ENCODE results near the gene YWHAH.

Gene YWHAH

GRCh38 chr22:31906569-31906968 lies 37.8 kb upstream of the YWHAH start:
- Histone ChIP-seq H3K27me3 (ENCODE audit: control insufficient read depth, insufficient read depth, low read length) (no peaks in the 10 kb centered on the region), H3K4me3 (ENCODE audit: low read depth, low read length) (no peak overlapping the region), H3K4me1 (ENCODE audit: control insufficient read depth, insufficient read depth, low read length) (no peaks in the 10 kb centered on the region), H3K9me3 (ENCODE audit: control insufficient read depth, insufficient read depth, low read length) (no peaks in the 10 kb centered on the region), H3K9ac (ENCODE audit: low read depth, low read length) (no peak overlapping the region), H3K36me3 (ENCODE audit: control insufficient read depth, insufficient read depth, low read length) (peaks cover 18% of the 10 kb centered on the region), H3K27ac (ENCODE audit: low read depth, low read length) (no peak overlapping the region)

- no peaks in the 10 kb centered on the region for H3K9me3 ChIP-seq (ENCODE audit: control insufficient read depth, insufficient read depth, low read length)
- peaks cover 12% of the 10 kb centered on the region for H3K36me3 ChIP-seq (ENCODE audit: control insufficient read depth, insufficient read depth, low read length)
- H3K27me3 ChIP-seq (ENCODE audit: control insufficient read depth, insufficient read depth, low read length), result no peaks in the 10 kb centered on the region
These were observed 34.4 kb upstream of the YWHAH start for GRCh38 chr22:31909977-31910376.

GRCh38 chr22:31911565-31912406 lies 32.5 kb upstream of the YWHAH start:
- Histone ChIP-seq H3K9me3 (ENCODE audit: control insufficient read depth, insufficient read depth, low read length) (no peaks in the 10 kb centered on the region), H3K27ac (ENCODE audit: low read depth, low read length) (no peak overlapping the region), H3K9ac (ENCODE audit: low read depth, low read length) (no peak overlapping the region), H3K36me3 (ENCODE audit: control insufficient read depth, insufficient read depth, low read length) (no peaks in the 10 kb centered on the region), H3K4me3 (ENCODE audit: low read depth, low read length) (no peak overlapping the region), H3K27me3 (ENCODE audit: control insufficient read depth, insufficient read depth, low read length) (no peaks in the 10 kb centered on the region), H3K4me1 (ENCODE audit: control insufficient read depth, insufficient read depth, low read length) (no peaks in the 10 kb centered on the region)

More at GRCh38 chr22:31909977-31910376, 34.4 kb upstream of the YWHAH start:
- Histone ChIP-seq H3K9ac (ENCODE audit: low read depth, low read length) (no peak overlapping the region), H3K4me1 (ENCODE audit: control insufficient read depth, insufficient read depth, low read length) (no peaks in the 10 kb centered on the region), H3K27ac (ENCODE audit: low read depth, low read length) (no peak overlapping the region), H3K4me3 (ENCODE audit: low read depth, low read length) (no peak overlapping the region)

GRCh38 chr22:31912407-31912743 lies 32.0 kb upstream of the YWHAH start:
- Histone ChIP-seq H3K9me3 (ENCODE audit: control insufficient read depth, insufficient read depth, low read length) (no peaks in the 10 kb centered on the region), H3K27me3 (ENCODE audit: control insufficient read depth, insufficient read depth, low read length) (no peaks in the 10 kb centered on the region), H3K36me3 (ENCODE audit: control insufficient read depth, insufficient read depth, low read length) (no peaks in the 10 kb centered on the region), H3K4me3 (ENCODE audit: low read depth, low read length) (no peak overlapping the region), H3K9ac (ENCODE audit: low read depth, low read length) (no peak overlapping the region), H3K27ac (ENCODE audit: low read depth, low read length) (no peak overlapping the region), H3K4me1 (ENCODE audit: control insufficient read depth, insufficient read depth, low read length) (no peaks in the 10 kb centered on the region)

GRCh38 chr22:31915586-31915985 lies 28.7 kb upstream of the YWHAH start:
- no peaks in the 10 kb centered on the region for H3K9me3 ChIP-seq (ENCODE audit: control insufficient read depth, insufficient read depth, low read length)
- no peak overlapping the region for H3K4me3 ChIP-seq (ENCODE audit: low read depth, low read length)
- no peak overlapping the region for H3K9ac ChIP-seq (ENCODE audit: low read depth, low read length)
- no peaks in the 10 kb centered on the region for H3K4me1 ChIP-seq (ENCODE audit: control insufficient read depth, insufficient read depth, low read length)
- H3K36me3 ChIP-seq (ENCODE audit: control insufficient read depth, insufficient read depth, low read length), result no peaks in the 10 kb centered on the region
- H3K27ac ChIP-seq (ENCODE audit: low read depth, low read length), result no peak overlapping the region
- H3K27me3 ChIP-seq (ENCODE audit: control insufficient read depth, insufficient read depth, low read length), result no peaks in the 10 kb centered on the region

- H3K36me3 ChIP-seq (ENCODE audit: control insufficient read depth, insufficient read depth, low read length), result no peaks in the 10 kb centered on the region
- H3K27me3 ChIP-seq (ENCODE audit: control insufficient read depth, insufficient read depth, low read length), result no peaks in the 10 kb centered on the region
- no peak overlapping the region for H3K9ac ChIP-seq (ENCODE audit: low read depth, low read length)
- H3K9me3 ChIP-seq (ENCODE audit: control insufficient read depth, insufficient read depth, low read length), result no peaks in the 10 kb centered on the region
- no peak overlapping the region for H3K4me3 ChIP-seq (ENCODE audit: low read depth, low read length)
- no peaks in the 10 kb centered on the region for H3K4me1 ChIP-seq (ENCODE audit: control insufficient read depth, insufficient read depth, low read length)
- no peak overlapping the region for H3K27ac ChIP-seq (ENCODE audit: low read depth, low read length)
These were observed 27.0 kb upstream of the YWHAH start for GRCh38 chr22:31917227-31917921.

- no peak overlapping the region for H3K27ac ChIP-seq (ENCODE audit: low read depth, low read length)
- H3K4me3 ChIP-seq (ENCODE audit: low read depth, low read length), result no peak overlapping the region
- no peak overlapping the region for H3K9ac ChIP-seq (ENCODE audit: low read depth, low read length)
- no peaks in the 10 kb centered on the region for H3K9me3 ChIP-seq (ENCODE audit: control insufficient read depth, insufficient read depth, low read length)
- H3K27me3 ChIP-seq (ENCODE audit: control insufficient read depth, insufficient read depth, low read length), result no peaks in the 10 kb centered on the region
- no peaks in the 10 kb centered on the region for H3K4me1 ChIP-seq (ENCODE audit: control insufficient read depth, insufficient read depth, low read length)
- no peaks in the 10 kb centered on the region for H3K36me3 ChIP-seq (ENCODE audit: control insufficient read depth, insufficient read depth, low read length)
These were observed 24.6 kb upstream of the YWHAH start for GRCh38 chr22:31919730-31920129.

GRCh38 chr22:31920306-31920705 lies 24.0 kb upstream of the YWHAH start:
- Histone ChIP-seq H3K4me3 (ENCODE audit: low read depth, low read length) (no peak overlapping the region), H3K27ac (ENCODE audit: low read depth, low read length) (no peak overlapping the region), H3K36me3 (ENCODE audit: control insufficient read depth, insufficient read depth, low read length) (no peaks in the 10 kb centered on the region), H3K9ac (ENCODE audit: low read depth, low read length) (no peak overlapping the region), H3K4me1 (ENCODE audit: control insufficient read depth, insufficient read depth, low read length) (no peaks in the 10 kb centered on the region), H3K27me3 (ENCODE audit: control insufficient read depth, insufficient read depth, low read length) (no peaks in the 10 kb centered on the region), H3K9me3 (ENCODE audit: control insufficient read depth, insufficient read depth, low read length) (no peaks in the 10 kb centered on the region)

- Histone ChIP-seq H3K9ac (ENCODE audit: low read depth, low read length) (no peak overlapping the region), H3K27ac (ENCODE audit: low read depth, low read length) (no peak overlapping the region), H3K4me3 (ENCODE audit: low read depth, low read length) (no peak overlapping the region), H3K27me3 (ENCODE audit: control insufficient read depth, insufficient read depth, low read length) (no peaks in the 10 kb centered on the region), H3K9me3 (ENCODE audit: control insufficient read depth, insufficient read depth, low read length) (no peaks in the 10 kb centered on the region), H3K4me1 (ENCODE audit: control insufficient read depth, insufficient read depth, low read length) (no peaks in the 10 kb centered on the region), H3K36me3 (ENCODE audit: control insufficient read depth, insufficient read depth, low read length) (no peaks in the 10 kb centered on the region)
These were observed 23.2 kb upstream of the YWHAH start for GRCh38 chr22:31921106-31921505.

GRCh38 chr22:31922534-31922933 lies 21.8 kb upstream of the YWHAH start:
- H3K27me3 ChIP-seq (ENCODE audit: control insufficient read depth, insufficient read depth, low read length), result no peaks in the 10 kb centered on the region
- no peak overlapping the region for H3K4me3 ChIP-seq (ENCODE audit: low read depth, low read length)
- no peaks in the 10 kb centered on the region for H3K9me3 ChIP-seq (ENCODE audit: control insufficient read depth, insufficient read depth, low read length)
- no peak overlapping the region for H3K27ac ChIP-seq (ENCODE audit: low read depth, low read length)
- no peaks in the 10 kb centered on the region for H3K4me1 ChIP-seq (ENCODE audit: control insufficient read depth, insufficient read depth, low read length)
- H3K9ac ChIP-seq (ENCODE audit: low read depth, low read length), result no peak overlapping the region
- no peaks in the 10 kb centered on the region for H3K36me3 ChIP-seq (ENCODE audit: control insufficient read depth, insufficient read depth, low read length)

GRCh38 chr22:31923136-31923535 lies 21.2 kb upstream of the YWHAH start:
- Histone ChIP-seq H3K4me3 (ENCODE audit: low read depth, low read length) (no peak overlapping the region), H3K9ac (ENCODE audit: low read depth, low read length) (no peak overlapping the region), H3K27me3 (ENCODE audit: control insufficient read depth, insufficient read depth, low read length) (no peaks in the 10 kb centered on the region), H3K27ac (ENCODE audit: low read depth, low read length) (no peak overlapping the region), H3K4me1 (ENCODE audit: control insufficient read depth, insufficient read depth, low read length) (no peaks in the 10 kb centered on the region), H3K9me3 (ENCODE audit: control insufficient read depth, insufficient read depth, low read length) (no peaks in the 10 kb centered on the region), H3K36me3 (ENCODE audit: control insufficient read depth, insufficient read depth, low read length) (no peaks in the 10 kb centered on the region)
